HEK293 (cell line): ENCODE results near the gene TLNRD1.

Experiments
- CTCF ChIA-PET: fragments of 350-600 bp; formaldehyde crosslinking; extraction: SDS; loops from one replicate; lab custom pipeline; 2021; ENCODE audit warnings: antibody characterized with exemption; lab: Yijun Ruan, JAX
- POLR2A ChIA-PET: fragments of 300-600 bp; formaldehyde crosslinking; extraction: SDS; loops from one replicate; lab custom pipeline; 2020; ENCODE audit warnings: antibody characterized with exemption, inconsistent platforms; lab: Yijun Ruan, JAX
- H3K27ac ChIP-seq: fragments of 200-500 bp; sonication (Bioruptor generic); 2 replicates; pipeline ENCODE4 v1.5.1; 2014; ENCODE audit warnings: low read depth, low read length, control low read depth, inconsistent platforms; ENCODE audit errors: extremely low read depth
- H3K36me3 ChIP-seq, 2 experiments: fragments of 200-500 bp in 1 of 2; sonication (Bioruptor generic) in 1 of 2; 1 replicate in 1 of 2; 2 replicates in 1 of 2; pipeline ENCODE4 v1.5.1; 2014 to 2017; ENCODE audit warnings: inconsistent platforms in 2 of 2, low read length in 2 of 2; ENCODE audit not compliant: control insufficient read depth in 2 of 2, insufficient read depth in 1 of 2
- H3K4me1 ChIP-seq: fragments of 200-500 bp; sonication (Bioruptor generic); 2 replicates; pipeline ENCODE4 v1.5.1; 2014; ENCODE audit warnings: mild to moderate bottlenecking, low read length, inconsistent platforms; ENCODE audit not compliant: control insufficient read depth, insufficient read depth
- H3K4me3 ChIP-seq: 2 replicates; pipeline ENCODE4 v1.5.1; 2011; ENCODE audit warnings: low read depth, mild to moderate bottlenecking, control low read depth, low read length, moderate library complexity
- H3K9me3 ChIP-seq: fragments of 200-500 bp; sonication (Bioruptor generic); 2 replicates; pipeline ENCODE4 v1.5.1; 2014; ENCODE audit warnings: low read depth, low read length, inconsistent platforms; ENCODE audit not compliant: control insufficient read depth, insufficient read depth
- CTCF ChIP-seq: fragments of 450-650 bp; formaldehyde crosslinking; IDR thresholded peaks from 2 replicates; pipeline ENCODE4 v1.5.1; 2016; ENCODE audit warnings: missing biosample characterization, missing genetic modification characterization
- GLIS1 ChIP-seq: fragments of 450-650 bp; formaldehyde crosslinking; IDR thresholded peaks from 2 replicates; pipeline ENCODE4 v1.5.1; 2016; ENCODE audit warnings: missing biosample characterization, missing genetic modification characterization
- HIC1 ChIP-seq: fragments of 450-650 bp; formaldehyde crosslinking; IDR thresholded peaks from 2 replicates; pipeline ENCODE4 v1.5.1; 2016; ENCODE audit warnings: missing biosample characterization, missing genetic modification characterization
- KLF10 ChIP-seq: fragments of 450-650 bp; IDR thresholded peaks from 2 replicates; pipeline ENCODE4 v1.5.1; 2018; ENCODE audit warnings: missing biosample characterization, mild to moderate bottlenecking, missing genetic modification characterization
- KLF9 ChIP-seq: fragments of 450-650 bp; formaldehyde crosslinking; IDR thresholded peaks from 2 replicates; pipeline ENCODE4 v1.5.1; 2016; ENCODE audit warnings: missing biosample characterization, missing genetic modification characterization, low read depth
- REPIN1 ChIP-seq: fragments of 450-650 bp; formaldehyde crosslinking; IDR thresholded peaks from 2 replicates; pipeline ENCODE4 v1.5.1; 2017; ENCODE audit warnings: missing biosample characterization, missing genetic modification characterization, low read depth
- SCRT2 ChIP-seq: fragments of 450-650 bp; formaldehyde crosslinking; IDR thresholded peaks from 2 replicates; pipeline ENCODE4 v1.5.1; 2016; ENCODE audit warnings: missing biosample characterization, missing genetic modification characterization
- ZBTB48 ChIP-seq: fragments of 450-650 bp; formaldehyde crosslinking; IDR thresholded peaks from 2 replicates; pipeline ENCODE4 v1.5.1; 2016; ENCODE audit warnings: missing biosample characterization, missing genetic modification characterization
- ZEB2 ChIP-seq: fragments of 450-650 bp; formaldehyde crosslinking; IDR thresholded peaks from 2 replicates; pipeline ENCODE4 v1.5.1; 2016; ENCODE audit warnings: missing biosample characterization, missing genetic modification characterization
- ZNF112 ChIP-seq: fragments of 450-650 bp; formaldehyde crosslinking; IDR thresholded peaks from 2 replicates; pipeline ENCODE4 v1.5.0; 2017; ENCODE audit warnings: missing biosample characterization, missing genetic modification characterization
- ZNF121 ChIP-seq: fragments of 450-650 bp; formaldehyde crosslinking; IDR thresholded peaks from 2 replicates; pipeline ENCODE4 v1.5.1; 2016; ENCODE audit warnings: missing biosample characterization, missing genetic modification characterization
- ZNF37A ChIP-seq: fragments of 450-650 bp; IDR thresholded peaks from 2 replicates; pipeline ENCODE4 v1.5.1; 2018; ENCODE audit warnings: missing biosample characterization, missing genetic modification characterization
- ZNF426 ChIP-seq: fragments of 450-650 bp; formaldehyde crosslinking; IDR thresholded peaks from 2 replicates; pipeline ENCODE4 v1.5.1; 2017; ENCODE audit warnings: missing biosample characterization, missing genetic modification characterization, mild to moderate bottlenecking, inconsistent platforms, moderate library complexity
- ZNF513 ChIP-seq: fragments of 450-650 bp; IDR thresholded peaks from 2 replicates; pipeline ENCODE4 v1.5.1; 2018; ENCODE audit warnings: missing biosample characterization, missing genetic modification characterization
- ZNF561 ChIP-seq: fragments of 450-650 bp; IDR thresholded peaks from 2 replicates; pipeline ENCODE4 v1.5.1; 2018; ENCODE audit warnings: missing biosample characterization, missing genetic modification characterization, borderline replicate concordance
- ZSCAN18 ChIP-seq: fragments of 450-650 bp; formaldehyde crosslinking; IDR thresholded peaks from 2 replicates; pipeline ENCODE4 v1.5.1; 2016; ENCODE audit warnings: missing biosample characterization, missing genetic modification characterization
- ZSCAN5A ChIP-seq: fragments of 450-650 bp; formaldehyde crosslinking; IDR thresholded peaks from 2 replicates; pipeline ENCODE4 v1.5.1; 2016; ENCODE audit warnings: missing biosample characterization, missing genetic modification characterization

The TLNRD1 gene

GRCh38 chr15:80979538-80980200 lies 21.1 kb upstream of the TLNRD1 start (continued):
- TF ChIP-seq ZNF426 (tag by site-specific recombination) (no peak), CTCF (tag by site-specific recombination) (no peak), ZEB2 (tag by site-specific recombination) (no peak), ZSCAN5A (tag by site-specific recombination) (no peak), ZNF37A (tag by site-specific recombination) (no peak), ZSCAN18 (tag by site-specific recombination) (no peak), ZBTB48 (no peak), ZNF561 (tag by site-specific recombination) (no peak), KLF9 (tag by site-specific recombination) (no peak), ZNF112 (tag by site-specific recombination) (no peak)

- no peak for TF ChIP-seq HIC1 (tag by site-specific recombination)
- TF ChIP-seq GLIS1: no peak
- no peak for TF ChIP-seq ZNF513 (tag by site-specific recombination)
- H3K36me3 ChIP-seq: peaks cover 10 to 19% of the 10 kb centered on the region in 2 experiments; a peak in 2 of 3 replicates
Observed at GRCh38 chr15:80982205-80982604, 18.5 kb upstream of the TLNRD1 start.

GRCh38 chr15:80982839-80983238 lies 17.9 kb upstream of the TLNRD1 start:
- Histone ChIP-seq H3K4me1 (peaks cover 20% of the 10 kb centered on the region), H3K9me3 (no peaks in the 10 kb centered on the region), H3K36me3 (peaks cover 10 to 19% of the 10 kb centered on the region in 2 experiments; a peak in 2 of 3 replicates), H3K27ac (no peak overlapping the region), H3K4me3 (no peak overlapping the region)
- POLR2A ChIA-PET: no interaction called here
- CTCF ChIA-PET: interaction anchor here (0.9 to 1.4 kb wide), 3 partner anchors 13 to 415 kb away, joined by 3 to 4 read pairs (median 3); no protein-coding TSS in a partner anchor
- no peak for TF ChIP-seq REPIN1 (tag by site-specific recombination)
- TF ChIP-seq KLF10 (tag by site-specific recombination): no peak
- TF ChIP-seq ZNF121 (tag by site-specific recombination): peak; percentile 65
- no peak for TF ChIP-seq SCRT2 (tag by site-specific recombination)

More at GRCh38 chr15:80982205-80982604, 18.5 kb upstream of the TLNRD1 start:
- ChIA-PET CTCF (interaction anchor here (0.9 to 1.4 kb wide), 2 partner anchors 13 to 414 kb away, joined by 3 to 4 read pairs; no protein-coding TSS in a partner anchor), POLR2A (no interaction called here)
- Histone ChIP-seq H3K4me3 (no peak overlapping the region), H3K4me1 (peaks cover 22% of the 10 kb centered on the region), H3K9me3 (no peaks in the 10 kb centered on the region), H3K27ac (no peak overlapping the region)
